T-cell (primary cell): ENCODE data around the gene HDAC1. TPM values are rescaled to one million over a fixed set of nuclear protein-coding genes. Genes with fewer than 3 reads are reported as not detected.
A peak's percentile ranks its signal among the peaks of the same experiment; 100 is the strongest.

ENCODE experiments used
- ATAC-seq, 4 experiments: fragments of 200-7000 bp in 3 of 4; fragments of 150-1000 bp in 1 of 4; cut with Tn5 transposase; replicated peaks in 1 of 4; 1 replicate in 3 of 4; 2 replicates in 1 of 4; pipeline ENCODE4 v1.10.0; 2021; ENCODE audit warnings: moderate library complexity in 3 of 4, mild to moderate bottlenecking in 2 of 4, moderate number of reproducible peaks in 1 of 4
- CTCF ChIA-PET, 2 donors: fragments of 300-600 bp; sonication (Branson Sonifier 250); formaldehyde crosslinking; loops; one replicate each; lab custom pipeline; 2022; ENCODE audit warnings: antibody characterized with exemption in 2 of 2; lab: Charles Lee
- POLR2A ChIA-PET, 2 donors: fragments of 300-600 bp; sonication (Branson Sonifier 250); formaldehyde crosslinking; loops; one replicate each; lab custom pipeline; 2022; ENCODE audit warnings: antibody characterized with exemption in 2 of 2; lab: Charles Lee
- DNase-seq, 35 experiments: peaks; one replicate each; pipeline versions ENCODE4 v3.0.0 to v3.0.0-alpha.2; 2013 to 2023
- H3K27ac ChIP-seq: one replicate; pipeline ENCODE4 v1.5.1; 2013; ENCODE audit warnings: low read length
- H3K27me3 ChIP-seq, 2 experiments: replicated peaks in 1 of 2; 1 replicate in 1 of 2; 2 replicates in 1 of 2; pipeline versions ENCODE4 v1.6.1 to v1.7.0; 2013; ENCODE audit warnings: low read length in 1 of 2, mixed read lengths in 1 of 2; ENCODE audit not compliant: control insufficient read depth in 2 of 2, insufficient read depth in 2 of 2; ENCODE audit errors: extremely low read depth in 1 of 2
- H3K36me3 ChIP-seq, 2 donors: 1 replicate in 1 of 2; 2 replicates in 1 of 2; pipeline versions ENCODE4 v1.6.1 to v1.7.0; 2013; ENCODE audit warnings: low read length in 1 of 2; ENCODE audit not compliant: control insufficient read depth in 2 of 2, insufficient read depth in 1 of 2; ENCODE audit errors: extremely low read depth in 1 of 2
- H3K4me1 ChIP-seq, 2 experiments: 1 replicate in 1 of 2; 2 replicates in 1 of 2; pipeline versions ENCODE4 v1.6.1 to v1.7.0; 2013; ENCODE audit warnings: low read length in 2 of 2, mixed read lengths in 1 of 2; ENCODE audit not compliant: insufficient read depth in 2 of 2, control insufficient read depth in 1 of 2; ENCODE audit errors: extremely low read depth in 1 of 2
- H3K4me3 ChIP-seq, 2 donors: 1 replicate in 1 of 2; 2 replicates in 1 of 2; pipeline versions ENCODE4 v1.5.1 to v1.7.0; 2013; ENCODE audit warnings: mild to moderate bottlenecking in 2 of 2, low read length in 1 of 2, moderate library complexity in 1 of 2; ENCODE audit not compliant: control insufficient read depth in 1 of 2; ENCODE audit errors: extremely low read depth in 1 of 2
- H3K9me3 ChIP-seq: 2 replicates; pipeline ENCODE4 v1.7.0; 2013
- H3K27ac Mint-ChIP-seq, 2 donors: one replicate each; pipeline ENCODE4 v1.8.0; 2020 to 2021; ENCODE audit warnings: mild to moderate bottlenecking in 2 of 2, mixed read lengths in 2 of 2
- H3K27me3 Mint-ChIP-seq, 2 donors: one replicate each; pipeline ENCODE4 v1.8.0; 2021 to 2022; ENCODE audit warnings: mixed read lengths in 2 of 2
- H3K36me3 Mint-ChIP-seq: one replicate; pipeline ENCODE4 v1.8.0; 2021; ENCODE audit warnings: mixed read lengths
- H3K4me1 Mint-ChIP-seq, 3 donors: one replicate each; pipeline ENCODE4 v1.8.0; 2020 to 2022; ENCODE audit warnings: mixed read lengths in 3 of 3, mild to moderate bottlenecking in 1 of 3
- H3K4me3 Mint-ChIP-seq, 3 donors: one replicate each; pipeline ENCODE4 v1.8.0; 2020 to 2022; ENCODE audit warnings: mild to moderate bottlenecking in 3 of 3, mixed read lengths in 3 of 3, moderate library complexity in 3 of 3
- H3K9me3 Mint-ChIP-seq, 3 donors: one replicate each; pipeline ENCODE4 v1.8.0; 2020 to 2022; ENCODE audit warnings: mixed read lengths in 3 of 3
- WGBS: methylation state at CpG from one replicate; pipeline ENCODE4 v1.1.5; 2013; ENCODE audit warnings: missing lambda C conversion rate; ENCODE audit not compliant: insufficient coverage; 5-methylcytosine and 5-hydroxymethylcytosine counted together
- total RNA-seq, 35 experiments: library from RNA in 6 of 35; stranded (reverse) in 6 of 35; fragments of 120-200 nt in 1 of 35; gene quantifications; one replicate each; pipeline versions ENCODE4 v1.2.1 to v1.2.4 and lab custom pipeline; 2013 to 2026

Gene HDAC1
- total RNA-seq, 5 donors from 2014 or later (not counting 1 experiment from before 2014, with no cell fraction given), result 117 to 153 (median 142) TPM

GRCh38 chr1:32272557-32273390 is 19.1 kb upstream of the HDAC1 start:
- H3K27me3 ChIP-seq, result no peaks in the 10 kb centered on the region
- H3K27ac ChIP-seq, result peak overlapping the region; percentile 75
- Mint-ChIP-seq H3K9me3 (no peaks in the 10 kb centered on the region), H3K4me1 (peaks cover 62 to 70% (median 62%) of the 10 kb centered on the region in 3 donors), H3K27ac (peak overlapping the region; percentile 95 to 98), H3K4me3 (peak overlapping the region; percentile 69 to 80 (median 79)), H3K27me3 (no peaks in the 10 kb centered on the region), H3K36me3 (peaks cover 32% of the 10 kb centered on the region)
- H3K4me1 ChIP-seq, result peaks cover 31 to 88% of the 10 kb centered on the region in 2 experiments
- POLR2A ChIA-PET, result interaction anchor here in 1 of 2 donors (0.5 to 0.7 kb wide), 2 partner anchors 39 to 117 kb away, joined by 5 read pairs; no protein-coding TSS in a partner anchor
- peaks cover 11 to 56% of the 10 kb centered on the region in 2 donors for H3K36me3 ChIP-seq
- peak in 8 of 35 experiments; percentile 25 to 55 (median 32) for DNase-seq
- CTCF ChIA-PET, result no interaction called here
- 6% methylated on average over 7 of the region's 7 CpGs for WGBS
- peak overlapping the region; percentile 30 to 39 for H3K4me3 ChIP-seq
- peak; percentile 4 to 8 (median 5) for ATAC-seq
- H3K9me3 ChIP-seq, result no peaks in the 10 kb centered on the region

- WGBS, result 17% methylated on average over 3 of the region's 10 CpGs
- POLR2A ChIA-PET, result interaction anchor here in 1 of 2 donors (0.5 to 0.9 kb wide), 2 partner anchors 25 to 116 kb away, joined by 5 to 7 read pairs; no protein-coding TSS in a partner anchor
- Mint-ChIP-seq H3K36me3 (peaks cover 40% of the 10 kb centered on the region), H3K27me3 (no peaks in the 10 kb centered on the region), H3K4me3 (peak overlapping the region; percentile 69 to 80 (median 79)), H3K27ac (peak overlapping the region; percentile 95 to 98), H3K9me3 (no peaks in the 10 kb centered on the region), H3K4me1 (peaks cover 62 to 70% (median 65%) of the 10 kb centered on the region in 3 donors)
- peaks cover 31 to 82% of the 10 kb centered on the region in 2 experiments for H3K4me1 ChIP-seq
- H3K27ac ChIP-seq, result peak overlapping the region; percentile 75
- peak; percentile 71 to 90 (median 83) for DNase-seq
- no peaks in the 10 kb centered on the region for H3K27me3 ChIP-seq
- CTCF ChIA-PET, result interaction anchor here in 1 of 2 donors (0.6 kb wide), 1 partner anchor 25 kb away, joined by 3 read pairs; no protein-coding TSS in a partner anchor
- H3K9me3 ChIP-seq, result no peaks in the 10 kb centered on the region
- ATAC-seq, result peak; percentile 92 to 95 (median 94)
- peaks cover 14 to 61% of the 10 kb centered on the region in 2 donors for H3K36me3 ChIP-seq
- H3K4me3 ChIP-seq, result peak overlapping the region; percentile 30 to 61
Observed at GRCh38 chr1:32273391-32274208, 18.3 kb upstream of the HDAC1 start.

- WGBS, result 88% methylated on average over 21 of the region's 31 CpGs
- no peaks in the 10 kb centered on the region for H3K9me3 Mint-ChIP-seq
- Histone ChIP-seq H3K4me3 (peak overlapping the region; percentile 30 to 61), H3K36me3 (peaks cover 20 to 68% of the 10 kb centered on the region in 2 donors), H3K4me1 (peaks cover 29 to 70% of the 10 kb centered on the region in 2 experiments), H3K27me3 (no peaks in the 10 kb centered on the region), H3K9me3 (no peaks in the 10 kb centered on the region), H3K27ac (peak overlapping the region; percentile 75)
- ATAC-seq (no peak), DNase-seq (no peak)
- peak overlapping the region; percentile 95 to 98 for H3K27ac Mint-ChIP-seq
- peaks cover 51% of the 10 kb centered on the region for H3K36me3 Mint-ChIP-seq
- peaks cover 63 to 68% (median 63%) of the 10 kb centered on the region in 3 donors for H3K4me1 Mint-ChIP-seq
- ChIA-PET CTCF (interaction anchor here (0.5 to 0.6 kb wide), 2 partner anchors 26 to 131 kb away, joined by 3 to 4 read pairs; no protein-coding TSS in a partner anchor), POLR2A (interaction anchor here in 1 of 2 donors (0.6 kb wide), 1 partner anchor 49 kb away, joined by 4 read pairs; no protein-coding TSS in a partner anchor)
- no peaks in the 10 kb centered on the region for H3K27me3 Mint-ChIP-seq
- peak overlapping the region; percentile 69 to 80 (median 79) for H3K4me3 Mint-ChIP-seq
Observed at GRCh38 chr1:32274646-32275340, 17.1 kb upstream of the HDAC1 start.

DNA sequence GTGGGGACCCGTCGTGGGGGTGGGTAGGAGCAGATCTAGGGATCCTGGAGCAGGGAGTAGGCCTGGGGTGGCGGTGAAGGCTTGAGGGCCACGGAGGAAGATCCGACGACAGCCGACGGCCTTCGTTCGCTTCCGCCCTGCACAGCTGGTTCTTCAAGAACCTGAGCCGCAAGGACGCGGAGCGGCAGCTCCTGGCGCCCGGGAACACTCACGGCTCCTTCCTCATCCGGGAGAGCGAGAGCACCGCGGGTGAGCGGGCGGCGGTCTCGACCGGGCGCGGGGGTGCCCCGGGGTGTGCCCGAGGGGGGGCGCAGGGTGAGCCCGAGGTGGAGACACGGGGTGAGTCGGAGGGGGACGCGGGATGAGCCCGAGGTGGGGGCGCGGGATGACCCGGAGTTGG is 16.5 kb upstream of the HDAC1 start:
- Mint-ChIP-seq H3K27ac (peak overlapping the region; percentile 95 to 98), H3K27me3 (no peaks in the 10 kb centered on the region), H3K36me3 (peaks cover 52% of the 10 kb centered on the region), H3K4me1 (peaks cover 59 to 67% (median 60%) of the 10 kb centered on the region in 3 donors), H3K4me3 (peak overlapping the region in 2 of 3 donors; percentile 79 to 80), H3K9me3 (no peaks in the 10 kb centered on the region)
- Histone ChIP-seq H3K27me3 (no peaks in the 10 kb centered on the region), H3K4me1 (peaks cover 28 to 66% of the 10 kb centered on the region in 2 experiments), H3K9me3 (no peaks in the 10 kb centered on the region), H3K4me3 (peak overlapping the region in 1 of 2 donors; percentile 32), H3K36me3 (peaks cover 24 to 74% of the 10 kb centered on the region in 2 donors), H3K27ac (peak overlapping the region; percentile 52)
- DNase-seq (no peak), ATAC-seq (no peak)
- WGBS, result 65% methylated on average over 40 of the region's 41 CpGs
- ChIA-PET CTCF (no interaction called here), POLR2A (no interaction called here)

GRCh38 chr1:32276032-32276782 is 15.7 kb upstream of the HDAC1 start:
- WGBS, result 89% methylated on average over 16 of the region's 30 CpGs
- H3K36me3 Mint-ChIP-seq, result peaks cover 52% of the 10 kb centered on the region
- H3K27me3 ChIP-seq, result no peaks in the 10 kb centered on the region
- DNase-seq (no peak), ATAC-seq (no peak)
- H3K36me3 ChIP-seq, result peaks cover 24 to 78% of the 10 kb centered on the region in 2 donors
- no peaks in the 10 kb centered on the region for H3K9me3 ChIP-seq
- H3K27ac Mint-ChIP-seq, result peak overlapping the region; percentile 75 to 95
- no peak overlapping the region for H3K4me3 ChIP-seq
- H3K4me1 ChIP-seq, result peaks cover 27 to 59% of the 10 kb centered on the region in 2 experiments
- peak overlapping the region; percentile 35 for H3K27ac ChIP-seq
- ChIA-PET CTCF (interaction anchor here in 1 of 2 donors (1.2 kb wide), 1 partner anchor 37 kb away, joined by 4 read pairs; no protein-coding TSS in a partner anchor), POLR2A (interaction anchor here in 1 of 2 donors (0.6 kb wide), 3 partner anchors 15 to 110 kb away, joined by 4 to 11 read pairs (median 5); no protein-coding TSS in a partner anchor)
- peaks cover 56 to 63% (median 56%) of the 10 kb centered on the region in 3 donors for H3K4me1 Mint-ChIP-seq
- no peaks in the 10 kb centered on the region for H3K9me3 Mint-ChIP-seq
- H3K4me3 Mint-ChIP-seq, result peak overlapping the region in 1 of 3 donors; percentile 29
- H3K27me3 Mint-ChIP-seq, result no peaks in the 10 kb centered on the region
